ENCODE data around the gene ANO10. TPM values are rescaled to one million over a fixed set of nuclear protein-coding genes. Genes with fewer than 3 reads are reported as not detected.

The ANO10 gene
- polyA plus RNA-seq, 3 donors, result 11.2 to 24.8 (median 21.6) TPM

GRCh38 chr3:43353923-43354670 lies 267.7 kb downstream of the ANO10 start:
- Histone ChIP-seq H3K27ac (ENCODE audit: low read depth in 1 of 2, low read length in 2 of 2) (no peak overlapping the region), H3K79me2 (ENCODE audit: insufficient read depth, low read length) (no peaks in the 10 kb centered on the region), H3K4me3 (replicated peaks in 1 of 3; ENCODE audit: low read depth in 2 of 3, low read length in 3 of 3) (no peak overlapping the region), H4K20me1 (ENCODE audit: insufficient read depth, low read length) (peaks cover 11% of the 10 kb centered on the region), H2AFZ (ENCODE audit: insufficient read depth, low read depth, low read length, poor library complexity, severe bottlenecking) (no peak overlapping the region), H3K4me1 (ENCODE audit: control insufficient read depth in 1 of 2, insufficient read depth in 2 of 2, low read length in 2 of 2) (no peaks in the 10 kb centered on the region), H3K27me3 (ENCODE audit: control insufficient read depth in 2 of 2, insufficient read depth in 2 of 2, low read length in 2 of 2) (no peaks in the 10 kb centered on the region), H3K9ac (ENCODE audit: insufficient read depth, low read length, poor library complexity, severe bottlenecking) (no peak overlapping the region), H3K9me3 (replicated peaks in 1 of 2; ENCODE audit: control insufficient read depth in 1 of 2, insufficient read depth in 1 of 2, low read length in 2 of 2) (peaks cover 27 to 41% of the 10 kb centered on the region in 2 donors), H3K4me2 (replicated peaks; ENCODE audit: extremely low read depth, low read length, poor library complexity, severe bottlenecking) (no peak overlapping the region), H3K36me3 (replicated peaks in 1 of 2; ENCODE audit: control insufficient read depth in 1 of 2, insufficient read depth in 2 of 2, low read length in 2 of 2) (peaks cover 15 to 27% of the 10 kb centered on the region in 2 donors)
- intact Hi-C loops (cut with micrococcal nuclease), result no loop called here
- no peak for TF ChIP-seq CTCF (IDR thresholded peaks at IDR 0.05)
- Mint-ChIP-seq H3K27ac (peak overlapping the region in 5 of 7 donors; percentile 12 to 75 (median 66)), H3K4me3 (no peak overlapping the region), H3K27me3 (ENCODE audit: low read depth in 3 of 3) (peaks cover 0 to 2% (median 2%) of the 10 kb centered on the region in 3 donors), H3K9me3 (peaks cover 40 to 56% (median 49%) of the 10 kb centered on the region in 7 donors), H3K36me3 (peaks cover 34 to 58% of the 10 kb centered on the region in 2 donors), H3K4me1 (peaks cover 2% of the 10 kb centered on the region)
- DNase-seq, result peak in 1 of 3 donors; percentile 15
- 94% methylated on average over 2 of the region's 4 CpGs for WGBS (ENCODE audit: insufficient coverage)

GRCh38 chr3:43353393-43353792 lies 268.4 kb downstream of the ANO10 start:
- no peak overlapping the region for H2AFZ ChIP-seq (ENCODE audit: insufficient read depth, low read depth, low read length, poor library complexity, severe bottlenecking)
- no peaks in the 10 kb centered on the region for H3K79me2 ChIP-seq (ENCODE audit: insufficient read depth, low read length)
- H3K4me1 ChIP-seq (ENCODE audit: control insufficient read depth in 1 of 2, insufficient read depth in 2 of 2, low read length in 2 of 2), result no peaks in the 10 kb centered on the region
- peaks cover 40 to 56% (median 50%) of the 10 kb centered on the region in 7 donors for H3K9me3 Mint-ChIP-seq
- WGBS (ENCODE audit: insufficient coverage), result no CpG with 5 or more reads among the region's 1 CpG
- H3K27ac Mint-ChIP-seq, result no peak overlapping the region
- no peak overlapping the region for H3K9ac ChIP-seq (ENCODE audit: insufficient read depth, low read length, poor library complexity, severe bottlenecking)
- no peak overlapping the region for H3K4me3 Mint-ChIP-seq
- H3K4me2 ChIP-seq (replicated peaks; ENCODE audit: extremely low read depth, low read length, poor library complexity, severe bottlenecking), result no peak overlapping the region
- TF ChIP-seq CTCF (IDR thresholded peaks at IDR 0.05), result no peak
- peaks cover 18% of the 10 kb centered on the region for H4K20me1 ChIP-seq (ENCODE audit: insufficient read depth, low read length)
- H3K9me3 ChIP-seq (replicated peaks in 1 of 2; ENCODE audit: control insufficient read depth in 1 of 2, insufficient read depth in 1 of 2, low read length in 2 of 2), result peaks cover 27 to 41% of the 10 kb centered on the region in 2 donors
- H3K27me3 ChIP-seq (ENCODE audit: control insufficient read depth in 2 of 2, insufficient read depth in 2 of 2, low read length in 2 of 2), result no peaks in the 10 kb centered on the region
- H3K4me1 Mint-ChIP-seq, result peaks cover 2% of the 10 kb centered on the region
- peaks cover 22 to 34% of the 10 kb centered on the region in 2 donors for H3K36me3 ChIP-seq (replicated peaks in 1 of 2; ENCODE audit: control insufficient read depth in 1 of 2, insufficient read depth in 2 of 2, low read length in 2 of 2)
- intact Hi-C loops (cut with micrococcal nuclease), result no loop called here
- no peak overlapping the region for H3K27ac ChIP-seq (ENCODE audit: low read depth in 1 of 2, low read length in 2 of 2)
- H3K4me3 ChIP-seq (replicated peaks in 1 of 3; ENCODE audit: low read depth in 2 of 3, low read length in 3 of 3), result no peak overlapping the region
- DNase-seq, result no peak
- H3K36me3 Mint-ChIP-seq, result peaks cover 41 to 65% of the 10 kb centered on the region in 2 donors
- H3K27me3 Mint-ChIP-seq (ENCODE audit: low read depth in 3 of 3), result peaks cover 0 to 2% (median under 1%) of the 10 kb centered on the region in 3 donors
